Stimulated activated CD4-positive, alpha-beta T cell treated with anti-CD3 and anti-CD28 coated beads, TNF-alpha, amount 100 ng/mL, for 4 hours (primary cell): ENCODE results near the gene DCXR.

Experiments
- DNase-seq, 3 experiments: peaks; one replicate each; pipeline ENCODE4 v3.0.0-alpha.2; 2020; ENCODE audit warnings: low read depth in 3 of 3

Gene DCXR

DNA sequence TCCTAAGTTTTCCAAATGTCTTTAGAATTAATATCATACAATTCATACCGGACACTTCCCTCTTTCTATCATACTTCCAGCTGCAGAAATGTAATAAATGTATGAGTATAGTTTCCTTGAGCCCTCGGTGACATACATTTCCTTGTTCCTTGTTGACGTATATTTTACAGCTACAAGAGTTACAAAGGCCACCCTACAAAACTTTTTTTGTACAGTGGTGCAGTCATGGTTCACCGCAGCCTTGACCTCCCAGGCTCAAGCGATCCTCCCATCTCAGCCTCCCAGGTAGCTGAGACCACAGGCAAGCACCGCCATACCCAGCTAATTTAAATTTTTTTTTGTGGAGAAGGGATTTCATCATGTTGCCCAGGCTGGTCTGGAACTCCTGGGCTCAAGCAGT, 35.3 kb upstream of the DCXR start:
- DNase-seq, result no peak

DNA sequence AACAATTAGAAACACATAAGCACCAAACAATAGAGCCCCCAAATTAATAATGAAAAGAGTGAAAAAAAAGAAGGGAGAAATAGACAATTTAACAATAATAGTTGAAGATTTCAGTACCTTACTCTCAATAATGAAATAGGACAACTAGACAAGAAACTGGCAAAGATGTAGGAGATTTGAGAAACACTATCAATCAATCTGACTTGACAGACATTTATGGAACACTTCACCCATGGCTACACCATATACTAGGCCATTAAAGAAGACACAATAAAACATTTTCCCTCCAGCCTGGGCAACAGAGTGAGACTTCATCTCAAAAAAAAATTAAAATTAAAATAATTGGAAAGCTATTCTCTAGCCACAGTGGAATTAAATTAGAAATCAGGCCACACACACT, 33.1 kb upstream of the DCXR start:
- DNase-seq, result no peak

DNA sequence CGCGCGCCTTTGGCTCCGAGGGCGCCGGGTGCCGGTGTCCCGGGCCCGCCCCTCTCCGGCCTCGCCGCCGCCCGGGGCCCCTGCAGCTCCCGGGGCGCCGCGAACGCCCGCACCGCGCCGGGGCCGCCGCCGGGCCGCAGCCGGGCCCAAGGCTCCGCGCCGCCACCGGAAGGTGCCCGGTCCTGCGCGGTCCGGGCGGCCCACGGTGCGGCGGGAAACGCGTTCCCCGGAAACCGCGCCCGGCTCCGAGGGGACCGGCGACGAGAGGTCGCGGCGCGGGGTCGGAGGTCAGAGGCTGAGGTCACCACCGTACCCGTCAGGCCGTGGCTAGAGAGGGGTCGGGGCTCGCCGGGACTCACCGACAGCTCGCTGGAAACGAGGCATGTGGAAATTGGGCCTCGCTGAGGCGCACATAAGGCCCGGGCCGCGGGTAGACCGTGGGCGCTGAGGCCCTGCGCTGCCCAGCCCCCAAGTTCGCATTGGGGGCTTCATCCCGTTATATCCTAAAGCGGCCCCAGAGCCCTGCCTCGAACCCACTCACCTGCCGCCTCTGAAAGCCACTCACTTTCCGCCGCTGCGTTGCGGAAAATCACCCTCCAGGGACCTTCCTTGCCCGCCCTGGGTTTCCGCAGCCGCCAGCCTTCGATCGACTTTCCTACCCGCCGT, 28.3 kb upstream of the DCXR start, which contains the start of gene DUS1L:
TSS of gene DUS1L (minus strand) at position 167 of the 666 bp plus-strand sequence. CDS start 745 bp downstream, outside the sequence.
- peak; percentile 50 to 69 (median 51) for DNase-seq

DNA sequence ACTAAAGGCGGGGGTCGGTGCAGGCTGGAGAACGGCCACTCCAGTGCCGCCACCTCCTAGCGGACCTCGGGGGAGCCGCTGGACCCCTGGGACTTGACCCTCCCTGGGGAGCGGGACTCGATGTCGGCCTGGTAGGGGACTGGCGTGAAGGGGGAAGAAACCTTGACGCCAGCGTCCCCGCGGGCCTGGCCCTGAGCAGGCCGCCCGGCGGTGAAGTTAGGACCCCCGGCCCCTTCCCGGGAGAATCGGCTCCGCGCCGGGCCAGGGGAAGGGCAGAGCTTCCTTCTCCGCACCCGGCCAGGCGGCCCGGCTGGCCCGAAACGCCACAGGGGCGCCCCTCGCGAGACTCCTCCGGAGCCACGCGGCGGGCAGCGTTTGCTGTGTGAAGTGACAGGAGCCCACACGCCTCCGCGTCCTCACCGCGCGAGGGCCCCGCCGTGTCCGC, 27.7 kb upstream of the DCXR start:
- no peak for DNase-seq

DNA sequence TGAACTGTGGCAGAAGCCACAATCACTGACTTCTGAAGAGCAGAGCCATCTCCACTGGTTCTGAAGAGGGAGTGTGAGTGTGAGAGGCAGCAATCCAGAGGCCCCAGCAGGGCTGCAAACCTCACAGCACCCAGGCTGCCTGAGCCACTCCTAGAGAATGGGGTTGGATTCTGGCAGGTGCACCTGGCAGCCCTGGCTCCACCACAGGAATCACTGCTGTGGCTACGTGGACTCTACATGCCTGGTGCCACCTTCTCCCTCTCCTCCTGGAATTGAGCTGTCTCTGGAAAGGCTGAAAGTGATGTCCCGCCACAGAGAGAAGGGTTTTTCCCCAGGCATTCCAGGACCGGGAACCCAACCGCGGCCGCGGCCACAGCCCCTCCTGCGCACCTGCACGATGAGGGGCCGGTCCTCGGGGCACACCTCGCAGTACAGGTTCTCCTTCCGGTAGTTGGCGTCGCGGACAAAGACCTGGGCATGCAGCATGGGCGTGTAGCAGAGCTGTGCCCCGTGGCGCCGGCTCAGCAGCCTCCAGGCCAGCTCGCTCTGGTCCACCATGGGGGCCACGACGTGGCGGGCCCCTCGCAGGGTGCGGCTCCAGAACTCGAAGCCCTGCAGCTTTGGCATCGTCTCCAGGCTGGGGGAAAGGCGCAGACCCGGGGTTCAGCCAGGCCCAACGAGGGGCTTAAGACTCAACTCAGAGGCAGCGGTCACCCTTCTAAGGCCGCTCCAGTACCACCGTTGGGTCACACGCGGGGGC, 27.1 kb upstream of the DCXR start:
- DNase-seq, result no peak

DNA sequence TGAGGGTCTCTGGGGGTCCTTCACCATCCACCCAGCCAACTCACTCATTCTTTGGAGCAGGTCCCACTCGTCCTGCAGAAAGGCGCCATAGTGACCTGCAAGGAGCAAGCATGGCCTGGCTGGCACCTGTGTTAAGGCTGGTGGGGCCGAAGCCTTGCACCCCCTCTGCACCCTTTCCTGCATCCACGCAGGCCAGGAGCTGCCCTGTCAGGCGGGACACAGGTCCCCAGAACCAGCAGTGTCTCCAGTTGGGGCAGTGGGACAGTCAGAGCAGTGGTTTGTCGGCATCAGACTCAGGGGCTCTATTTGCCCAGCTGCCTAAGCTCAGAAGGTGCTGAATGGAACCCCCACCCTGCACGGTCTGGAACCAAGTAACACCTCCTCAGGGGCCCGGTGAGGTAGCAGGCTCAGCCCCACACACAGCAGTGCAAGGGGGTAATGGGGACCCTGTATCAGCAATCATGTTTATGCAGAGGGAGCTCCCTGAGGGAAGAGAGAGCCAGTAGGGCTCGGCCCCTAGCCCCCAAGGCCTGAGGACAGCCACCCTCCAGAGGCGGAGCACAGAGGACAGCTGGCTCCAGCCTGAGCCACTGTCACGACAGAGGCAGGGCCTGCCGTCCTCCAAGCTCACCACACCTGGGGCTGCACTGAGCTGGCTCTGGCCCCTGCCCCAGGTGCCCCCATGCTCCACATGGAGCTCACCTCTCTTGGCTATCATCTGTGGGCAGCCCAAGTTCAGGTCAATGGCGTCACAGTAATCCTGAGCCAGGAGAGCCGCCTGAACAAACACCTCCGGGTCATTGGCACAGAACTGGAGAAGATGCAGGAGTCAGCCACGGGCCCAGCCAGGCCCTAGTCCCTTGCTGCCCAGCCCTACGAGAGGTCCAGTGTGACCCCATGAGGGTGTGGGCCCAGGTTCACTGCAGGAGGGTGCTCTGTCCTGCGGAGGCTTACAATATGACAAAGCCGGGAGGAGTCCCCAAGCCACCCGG, 26.2 kb upstream of the DCXR start:
- no peak for DNase-seq

DNA sequence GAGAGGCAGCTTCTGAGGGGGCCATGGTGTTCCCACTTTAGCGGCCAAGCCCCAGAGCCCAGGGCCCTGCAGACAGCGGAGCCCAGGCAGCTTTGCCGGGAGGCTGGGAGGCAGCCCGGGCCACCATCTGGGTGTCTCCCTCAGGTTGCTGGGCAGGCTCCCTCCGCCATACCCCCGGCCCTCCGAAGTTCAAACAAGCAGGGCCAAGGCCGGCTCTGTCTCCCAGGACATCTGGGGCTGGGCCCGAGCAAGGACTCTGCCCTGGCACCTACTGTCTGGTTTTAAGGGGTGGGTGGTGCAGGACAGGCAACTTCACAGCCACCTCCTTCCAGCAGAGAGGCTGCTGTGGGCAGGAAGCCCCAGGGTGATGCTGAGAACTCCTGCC, 25.5 kb upstream of the DCXR start:
- DNase-seq, result no peak

DNA sequence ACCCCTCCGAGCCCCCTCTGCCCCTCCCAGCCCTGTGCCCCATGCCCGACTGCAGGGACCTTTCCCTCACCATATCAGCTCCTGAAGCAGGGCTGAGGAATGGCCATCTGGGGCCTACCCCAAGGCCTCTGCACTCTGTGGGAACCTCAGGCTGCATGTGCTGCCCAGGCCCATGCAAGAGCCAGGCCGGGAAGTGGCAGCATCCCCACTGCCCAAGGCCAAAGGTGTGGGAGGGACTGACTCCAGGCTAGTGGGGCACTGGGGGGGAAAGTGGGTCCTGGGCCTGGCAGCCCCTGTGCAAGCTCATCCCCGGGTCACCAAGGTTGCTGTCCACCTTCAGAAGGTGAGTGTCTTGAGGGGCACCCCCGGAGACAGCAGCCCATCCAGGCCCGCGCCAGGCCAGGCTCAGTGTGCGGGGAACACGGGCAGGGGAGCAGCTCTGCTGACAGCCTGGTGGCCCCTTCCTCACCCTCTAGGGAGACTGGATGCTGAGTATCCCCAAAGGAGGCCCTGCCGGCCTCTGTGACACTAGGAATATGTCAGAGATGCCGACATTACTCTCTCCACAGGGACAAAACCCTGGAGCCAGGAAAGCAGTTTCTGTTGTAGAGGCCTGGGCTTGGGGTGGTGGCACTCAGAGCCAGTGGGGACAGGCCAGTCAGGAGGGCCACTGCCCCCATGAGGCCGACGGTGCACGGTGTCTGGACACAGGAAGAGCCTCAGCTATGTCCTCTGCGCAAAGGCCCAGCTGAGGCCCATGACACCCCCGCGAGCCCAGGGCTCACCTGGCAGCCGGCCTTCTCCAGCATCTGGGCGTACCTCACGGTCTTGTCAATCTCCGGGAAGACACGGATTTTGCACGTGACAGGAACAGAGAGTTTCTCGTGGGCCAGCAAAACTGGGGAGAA, 24.8 kb upstream of the DCXR start:
- no peak for DNase-seq

DNA sequence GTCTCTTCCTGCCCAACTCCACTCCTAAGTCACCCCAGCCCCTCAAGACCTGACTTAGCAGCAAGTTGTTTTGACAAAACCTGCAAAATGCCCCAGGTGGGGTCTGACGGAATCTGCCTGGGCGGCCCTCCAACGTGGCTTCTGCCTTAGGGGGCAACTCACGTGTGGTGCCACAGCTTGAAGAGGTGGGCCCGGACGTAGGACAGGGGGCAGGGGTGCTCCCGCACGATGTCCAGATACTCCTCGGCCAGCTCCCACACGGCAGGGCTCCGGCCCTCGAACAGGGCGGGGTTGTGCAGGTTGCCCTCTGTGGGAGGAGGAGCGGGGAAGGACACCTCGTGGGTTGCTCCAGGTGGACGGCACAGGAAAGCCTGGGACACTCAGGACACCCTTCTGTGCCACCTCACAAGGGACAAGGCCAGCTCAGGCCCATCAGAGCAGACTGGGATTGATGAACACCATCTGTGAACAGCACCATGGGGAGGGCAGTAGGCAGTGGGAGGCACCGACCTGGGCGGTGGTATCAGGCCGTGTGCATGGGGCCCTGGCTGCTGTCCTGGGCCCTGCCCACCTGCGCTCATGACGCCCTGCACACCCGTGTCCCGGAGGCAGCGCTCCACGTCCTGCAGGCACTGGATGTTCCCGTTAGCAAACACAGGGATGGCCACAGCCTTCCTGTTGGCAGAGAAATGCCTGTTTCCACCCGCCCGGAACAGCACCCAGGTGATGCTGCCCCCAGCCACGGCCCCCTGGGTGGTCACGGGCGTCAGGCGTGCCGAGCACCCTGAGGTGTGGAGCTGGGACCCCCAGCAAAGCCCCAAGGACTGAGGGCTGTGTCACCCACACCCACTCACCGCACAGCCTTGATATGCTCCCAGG, 23.8 kb upstream of the DCXR start:
- no peak for DNase-seq

DNA sequence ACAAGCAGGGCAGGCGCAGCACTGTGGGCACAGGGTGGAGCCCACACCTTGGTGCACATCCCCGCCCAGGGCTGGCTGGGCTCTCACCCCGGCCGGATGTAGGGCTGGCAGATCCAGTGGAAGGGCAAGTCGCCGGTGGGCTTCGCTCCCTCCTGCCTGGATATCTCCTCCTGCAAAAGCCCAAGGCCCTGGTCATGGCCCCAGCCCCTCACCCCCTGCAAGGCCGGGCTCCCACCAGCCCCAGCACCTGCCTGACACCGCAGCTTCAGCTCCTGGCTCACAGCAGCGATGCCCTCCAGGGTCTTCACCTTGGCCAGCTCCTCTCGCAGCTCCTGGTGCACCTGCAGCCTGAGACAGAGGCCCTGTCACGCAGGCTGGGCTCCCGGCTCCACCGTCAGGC, 23.1 kb upstream of the DCXR start:
- no peak for DNase-seq

DNA sequence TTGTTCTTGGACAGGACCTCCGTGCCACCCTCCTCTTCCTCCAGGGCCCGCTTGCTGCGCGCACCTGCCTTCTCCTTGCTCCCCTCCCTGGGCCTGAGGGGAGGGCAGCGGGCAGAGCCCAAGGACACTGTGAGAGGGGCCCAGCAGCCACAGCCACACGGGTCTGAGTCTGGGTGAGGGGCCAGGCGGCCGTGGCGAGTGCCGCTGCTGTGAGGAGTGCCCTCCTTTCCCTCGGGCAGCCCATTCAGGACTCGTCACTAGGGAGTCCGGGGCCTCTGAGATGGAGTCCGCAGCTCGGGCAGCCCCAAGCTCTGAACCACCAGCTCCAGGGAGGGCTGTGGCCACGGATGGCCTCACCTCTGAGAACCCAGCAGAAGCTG, 22.5 kb upstream of the DCXR start:
- DNase-seq, result no peak

DNA sequence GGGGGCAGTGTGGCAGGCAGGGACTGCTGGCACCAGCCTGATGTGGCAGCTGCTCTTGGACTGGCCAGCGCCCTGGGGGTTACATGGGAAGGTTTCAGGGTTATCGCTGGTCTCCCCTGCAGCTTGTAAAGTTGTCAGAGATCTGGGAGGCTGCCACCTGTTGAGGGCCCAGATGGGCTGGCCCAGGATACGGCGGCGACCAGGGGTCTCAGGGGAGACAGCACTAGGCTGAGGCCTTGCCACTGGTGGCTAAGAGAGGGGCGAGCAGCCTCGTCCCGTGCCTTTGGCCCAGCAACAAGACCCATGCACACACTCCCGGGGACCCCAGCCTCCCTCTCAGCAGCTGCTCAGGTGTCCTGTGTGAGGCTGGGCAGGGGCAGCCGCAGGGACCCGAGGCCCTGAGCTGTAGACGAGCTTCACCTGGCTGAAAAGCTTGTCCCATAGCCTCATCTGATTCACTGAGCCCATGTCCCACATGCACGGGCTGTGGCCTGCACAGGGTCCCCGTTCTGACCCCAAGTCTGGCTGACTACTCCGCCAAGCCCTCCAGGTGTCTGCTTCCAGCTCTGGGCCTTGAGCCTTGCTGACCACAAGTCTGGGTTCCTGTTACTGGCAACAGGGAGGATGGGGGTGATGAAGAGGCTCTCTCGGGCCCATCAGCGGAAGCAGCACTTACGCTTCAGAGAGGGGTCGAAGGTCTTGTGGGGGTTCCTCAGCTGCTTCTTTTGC, 21.9 kb upstream of the DCXR start:
- DNase-seq, result no peak

DNA sequence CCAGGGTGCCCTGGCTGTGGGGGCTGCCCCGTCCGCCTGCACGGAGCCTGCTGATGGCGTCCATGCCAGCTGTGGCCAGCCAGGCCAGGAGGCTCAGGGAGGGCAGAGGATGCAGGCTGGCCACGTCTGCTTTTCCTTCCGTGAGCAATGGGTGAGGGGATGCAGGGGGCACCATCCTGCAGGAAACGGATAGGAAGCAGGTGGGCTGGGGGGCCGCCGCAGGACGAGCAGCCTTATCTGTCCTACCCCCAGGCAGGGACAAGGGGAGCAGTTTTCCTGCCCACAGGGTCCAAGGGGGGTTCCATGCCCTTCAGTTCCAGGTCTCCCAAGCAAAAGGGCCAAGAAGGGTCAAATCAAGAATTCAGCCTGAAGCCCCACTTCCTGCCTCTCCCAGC, 21.4 kb upstream of the DCXR start:
- DNase-seq, result no peak

DNA sequence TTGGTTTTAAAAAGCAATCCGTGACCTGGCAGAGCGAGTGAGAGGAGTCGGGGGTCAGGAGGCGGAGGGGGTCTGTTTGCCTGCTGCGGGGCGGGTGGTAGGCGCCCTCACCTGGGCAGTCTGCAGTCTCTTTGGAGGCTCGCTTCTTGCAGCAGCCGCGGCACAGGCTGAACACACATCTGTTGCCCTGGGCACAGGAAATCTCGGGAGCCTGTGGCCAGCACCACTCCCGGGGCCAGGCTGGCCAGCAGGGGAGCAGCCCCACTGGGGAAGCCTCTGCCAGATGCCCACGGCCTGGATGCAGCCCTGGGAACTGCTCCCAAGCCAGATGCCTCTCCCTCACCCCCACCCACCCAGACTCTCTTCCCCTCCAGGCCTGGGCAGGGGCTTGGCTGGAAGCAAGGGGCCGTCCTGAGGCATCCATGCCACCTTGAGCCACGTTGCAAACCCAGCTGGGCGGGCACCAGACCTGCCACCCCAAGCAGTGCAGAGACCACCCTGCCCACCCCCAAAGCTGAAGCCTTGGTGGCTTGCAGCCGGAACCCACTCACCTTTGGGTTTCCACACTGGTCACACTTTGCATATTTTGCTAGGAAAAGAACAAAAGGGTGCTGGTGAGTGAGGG, 20.8 kb upstream of the DCXR start:
- no peak for DNase-seq

DNA sequence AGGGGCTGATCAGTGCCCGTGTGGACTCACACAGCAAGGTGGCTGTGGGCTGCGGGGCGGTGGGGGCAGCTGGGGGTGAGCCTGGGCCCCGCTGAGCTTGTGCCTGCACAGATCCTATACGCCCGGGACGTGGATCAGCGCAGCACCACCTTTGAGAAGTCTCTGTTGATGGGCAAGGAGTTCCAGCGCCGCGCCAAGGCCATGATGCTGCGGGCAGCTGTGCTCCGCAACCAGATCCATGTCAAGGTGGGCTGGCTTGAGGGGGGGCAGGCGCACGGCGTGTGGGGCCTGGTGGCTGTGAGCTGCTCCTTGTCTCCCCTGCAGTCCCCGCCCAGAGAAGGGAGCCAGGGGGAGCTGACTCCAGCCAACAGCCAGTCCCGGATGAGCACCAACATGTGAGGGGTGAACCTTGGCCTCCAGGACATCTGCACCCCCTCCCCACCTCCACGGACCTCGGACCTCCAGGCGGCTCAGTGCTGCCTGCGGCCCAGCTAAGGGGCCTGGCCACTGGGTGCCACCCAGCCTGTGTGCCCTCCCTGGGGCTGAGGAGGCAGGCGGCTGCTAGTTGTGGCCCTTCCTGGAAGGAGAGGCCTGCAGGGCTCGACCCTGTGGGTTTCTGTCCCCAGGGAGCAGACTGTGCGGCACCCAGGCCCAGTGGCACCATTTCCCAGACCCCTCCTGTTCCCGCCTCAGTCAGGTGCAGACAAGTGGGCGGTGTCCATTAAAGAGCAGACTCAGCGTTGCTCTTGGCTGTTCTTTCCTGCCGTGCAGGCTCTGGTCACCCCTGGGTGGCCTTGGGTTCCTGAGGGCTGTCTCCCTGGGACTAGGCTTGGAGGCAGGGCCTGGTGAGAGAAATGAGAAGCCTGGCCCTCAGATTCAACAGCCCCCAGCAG, 19.5 kb upstream of the DCXR start:
- no peak for DNase-seq

DNA sequence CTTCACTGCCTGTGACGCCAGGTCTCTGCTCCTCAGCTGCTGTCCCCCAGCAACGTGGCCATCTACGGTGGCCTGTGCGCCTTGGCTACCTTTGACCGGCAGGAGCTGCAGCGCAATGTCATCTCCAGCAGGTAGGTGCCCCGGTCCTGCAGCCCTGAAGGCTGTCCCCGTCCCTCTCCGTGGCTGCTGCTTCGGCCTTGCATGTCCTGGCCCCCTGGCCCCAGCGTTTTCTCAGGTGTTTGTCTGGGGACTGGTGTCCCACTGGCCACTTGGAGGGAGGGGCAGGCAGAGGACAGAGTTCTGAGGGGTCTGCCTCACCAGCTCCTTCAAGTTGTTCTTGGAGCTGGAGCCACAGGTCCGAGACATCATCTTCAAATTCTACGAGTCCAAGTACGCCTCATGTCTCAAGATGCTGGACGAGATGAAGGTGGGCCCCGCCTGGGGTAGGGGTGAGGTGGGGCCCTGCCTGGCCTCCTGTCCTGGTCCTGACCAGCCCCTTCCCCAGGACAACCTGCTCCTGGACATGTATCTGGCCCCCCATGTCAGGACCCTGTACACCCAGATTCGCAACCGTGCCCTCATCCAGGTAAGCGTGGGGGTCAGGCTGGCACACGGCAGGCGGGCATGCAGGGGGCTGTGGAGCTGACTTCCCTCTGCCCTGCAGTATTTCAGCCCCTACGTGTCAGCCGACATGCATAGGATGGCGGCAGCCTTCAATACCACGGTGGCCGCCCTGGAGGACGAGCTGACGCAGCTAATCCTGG, 18.6 kb upstream of the DCXR start:
- DNase-seq, result no peak
